GM12872 (cell line): ENCODE data around the gene HDAC4.

ENCODE experiments used
- TF ChIP-seq, protein P1 (sequence below): IDR thresholded peaks from 3 replicates; pipeline ENCODE4 v1.5.1; 2011; ENCODE audit warnings: low read depth, mild to moderate bottlenecking, low read length, moderate library complexity; ENCODE audit not compliant: insufficient read depth

The HDAC4 gene

GRCh38 chr2:239093952-239094351 is 306.9 kb downstream of the HDAC4 start:
- TF ChIP-seq, protein P1, sequence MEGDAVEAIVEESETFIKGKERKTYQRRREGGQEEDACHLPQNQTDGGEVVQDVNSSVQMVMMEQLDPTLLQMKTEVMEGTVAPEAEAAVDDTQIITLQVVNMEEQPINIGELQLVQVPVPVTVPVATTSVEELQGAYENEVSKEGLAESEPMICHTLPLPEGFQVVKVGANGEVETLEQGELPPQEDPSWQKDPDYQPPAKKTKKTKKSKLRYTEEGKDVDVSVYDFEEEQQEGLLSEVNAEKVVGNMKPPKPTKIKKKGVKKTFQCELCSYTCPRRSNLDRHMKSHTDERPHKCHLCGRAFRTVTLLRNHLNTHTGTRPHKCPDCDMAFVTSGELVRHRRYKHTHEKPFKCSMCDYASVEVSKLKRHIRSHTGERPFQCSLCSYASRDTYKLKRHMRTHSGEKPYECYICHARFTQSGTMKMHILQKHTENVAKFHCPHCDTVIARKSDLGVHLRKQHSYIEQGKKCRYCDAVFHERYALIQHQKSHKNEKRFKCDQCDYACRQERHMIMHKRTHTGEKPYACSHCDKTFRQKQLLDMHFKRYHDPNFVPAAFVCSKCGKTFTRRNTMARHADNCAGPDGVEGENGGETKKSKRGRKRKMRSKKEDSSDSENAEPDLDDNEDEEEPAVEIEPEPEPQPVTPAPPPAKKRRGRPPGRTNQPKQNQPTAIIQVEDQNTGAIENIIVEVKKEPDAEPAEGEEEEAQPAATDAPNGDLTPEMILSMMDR: no peak

DNA sequence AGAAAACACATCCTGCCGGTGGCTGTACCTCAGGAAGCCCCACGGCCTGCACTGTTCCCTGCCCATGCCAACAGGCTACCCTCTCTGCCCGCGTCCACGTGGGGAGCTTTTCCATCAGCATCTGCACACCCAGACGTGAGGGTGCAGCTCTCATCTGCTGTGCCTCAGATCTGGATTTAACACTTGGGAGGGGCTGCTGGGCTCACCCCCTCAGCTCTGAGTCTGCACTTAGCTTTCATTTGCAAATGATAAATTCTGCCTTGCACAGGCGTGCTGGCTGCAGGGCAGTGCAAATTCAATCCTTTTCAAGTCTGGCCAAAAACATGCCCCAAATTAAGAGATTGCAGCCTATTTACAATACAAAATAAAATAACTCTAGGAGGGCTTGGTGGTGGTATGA is 307.3 kb downstream of the HDAC4 start:
- TF ChIP-seq, protein P1: no peak

DNA sequence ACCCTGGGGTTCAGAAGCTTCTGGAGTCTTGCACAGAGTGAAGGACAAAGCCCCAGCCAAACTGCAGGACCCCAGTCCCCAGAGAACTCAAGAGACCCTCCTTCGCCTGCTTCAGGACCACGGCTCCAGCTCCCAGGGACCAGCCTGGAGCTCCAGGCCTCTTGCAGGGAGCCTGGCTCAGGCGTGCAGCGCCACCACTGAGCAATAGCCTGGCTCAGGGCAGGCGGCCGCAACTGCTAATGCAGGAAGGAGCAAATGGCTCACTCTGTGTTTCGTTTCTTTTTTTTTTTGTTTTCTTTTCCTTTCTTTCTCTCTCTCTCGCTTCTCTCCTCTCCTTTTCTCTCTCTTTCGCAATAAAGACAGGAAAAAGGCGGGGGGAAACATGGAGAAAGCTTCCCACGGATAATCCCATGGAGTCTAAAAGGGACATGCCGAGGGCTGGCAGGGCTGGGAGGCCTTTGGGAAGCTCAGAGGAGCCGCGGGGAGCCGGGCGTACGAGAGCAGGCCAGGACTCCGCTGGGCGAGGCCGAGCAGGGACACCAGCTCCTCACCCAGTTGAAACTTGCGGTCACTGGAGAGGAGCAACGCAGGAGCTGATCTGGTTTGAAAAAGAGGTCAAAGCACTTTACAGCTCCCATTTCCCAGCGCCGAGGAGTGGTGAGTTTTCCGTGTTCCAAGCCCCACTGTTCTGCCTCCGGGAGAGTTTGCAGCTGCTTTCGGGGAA is 308.1 kb downstream of the HDAC4 start:
- TF ChIP-seq, protein P1: no peak

- TF ChIP-seq, protein P1: no peak
These were observed 310.9 kb downstream of the HDAC4 start for GRCh38 chr2:239089884-239090283.

- TF ChIP-seq, protein P1: no peak
These were observed 313.6 kb downstream of the HDAC4 start for GRCh38 chr2:239087046-239087710.

GRCh38 chr2:239086325-239087020 is 314.3 kb downstream of the HDAC4 start:
- TF ChIP-seq, protein P1: no peak

- TF ChIP-seq, protein P1: no peak
These were observed 315.4 kb downstream of the HDAC4 start for GRCh38 chr2:239085201-239085992.
